Measurements from ENCODE around the gene C2orf74. TPM values are rescaled to one million over a fixed set of nuclear protein-coding genes. Genes with fewer than 3 reads are reported as not detected.

C2orf74 gene
- total RNA-seq, 1 experiment from 2014 or later = 8.0 TPM

DNA sequence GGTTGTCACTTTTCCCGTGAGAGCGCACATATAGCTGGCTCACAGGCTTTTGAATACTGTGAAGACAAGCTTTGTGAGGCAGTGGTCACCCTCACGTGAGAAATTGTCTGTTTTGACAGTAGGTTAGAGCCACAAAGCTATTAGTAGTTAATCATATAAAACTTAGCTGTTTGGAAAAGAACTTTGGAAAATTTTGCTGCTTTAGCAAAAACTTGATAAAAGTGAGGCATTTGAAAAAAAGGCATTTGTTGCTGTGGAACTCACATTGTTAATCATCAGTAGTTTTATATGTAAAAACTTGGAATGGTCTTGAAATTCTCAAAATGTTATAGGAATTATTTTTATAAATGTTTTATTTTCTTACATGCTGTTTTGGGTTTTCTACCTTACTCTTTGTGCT is 22.3 kb downstream of the C2orf74 start:
- Histone ChIP-seq H2AK5ac (ENCODE audit: insufficient read length, low read length) (no peak overlapping the region), H2BK120ac (ENCODE audit: low read depth, low read length, poor library complexity, severe bottlenecking) (no peak overlapping the region), H3K27ac (ENCODE audit: insufficient read length, low read depth, low read length) (no peak overlapping the region), H3K18ac (ENCODE audit: insufficient read length, low read depth, low read length) (no peak overlapping the region), H3K23me2 (ENCODE audit: insufficient read length, low read depth, low read length, poor library complexity, severe bottlenecking) (no peaks in the 10 kb centered on the region), H3K4ac (ENCODE audit: low read depth, low read length) (no peak overlapping the region), H3K79me1 (ENCODE audit: insufficient read depth, low read depth, low read length, poor library complexity, severe bottlenecking) (no peaks in the 10 kb centered on the region), H3K56ac (ENCODE audit: insufficient read length, low read depth, low read length) (no peak overlapping the region), H3K4me1 (ENCODE audit: insufficient read depth, low read length) (peaks cover 8% of the 10 kb centered on the region; the same call in 1 of the 2 replicates), H4K91ac (ENCODE audit: insufficient read length, low read depth, low read length) (no peak overlapping the region), H3K9me3 (ENCODE audit: control insufficient read depth, low read depth, low read length) (no peaks in the 10 kb centered on the region), H2BK15ac (ENCODE audit: low read depth, low read length) (no peak overlapping the region), H3T11ph (ENCODE audit: low read length) (no peak overlapping the region), H4K8ac (replicated peaks; ENCODE audit: insufficient read length, low read depth, low read length) (no peak overlapping the region), H4K20me1 (ENCODE audit: control insufficient read depth, insufficient read depth, insufficient read length) (no peaks in the 10 kb centered on the region), H2BK12ac (ENCODE audit: insufficient read length, low read depth, low read length) (no peak overlapping the region), H3K79me2 (ENCODE audit: insufficient read depth, low read length) (no peaks in the 10 kb centered on the region), H4K5ac (ENCODE audit: insufficient read length, low read depth, low read length) (no peak overlapping the region), H3K27me3 (ENCODE audit: insufficient read depth, low read length) (no peaks in the 10 kb centered on the region), H3K14ac (ENCODE audit: insufficient read depth, low read length) (no peak overlapping the region), H3K9ac (ENCODE audit: extremely low read depth, insufficient read length, low read length) (no peak overlapping the region), H2BK20ac (ENCODE audit: low read depth, low read length, poor library complexity, severe bottlenecking) (no peak overlapping the region), H2BK5ac (ENCODE audit: insufficient read length, low read length) (no peak overlapping the region), H2AFZ (ENCODE audit: low read length) (no peak overlapping the region), H3K4me2 (ENCODE audit: insufficient read depth, insufficient read length, low read length) (no peak overlapping the region), H3K23ac (ENCODE audit: insufficient read length, low read depth, low read length) (no peak overlapping the region)
- Mint-ChIP-seq H3K36me3 (ENCODE audit: insufficient read depth in 1 of 3, low read depth in 3 of 3) (peaks cover 57 to 94% (median 94%) of the 10 kb centered on the region in 3 experiments; a peak in 6 of 7 replicates), H3K9me3 (no peaks in the 10 kb centered on the region), H3K4me1 (peaks cover 27 to 28% of the 10 kb centered on the region in 2 experiments), H3K27ac (no peak overlapping the region; a peak in 1 of 7 replicates), H3K4me3 (no peak overlapping the region), H3K27me3 (ENCODE audit: low read depth) (no peaks in the 10 kb centered on the region)
- WGBS (ENCODE audit: extremely low coverage, insufficient read length, low lambda C conversion rate) = no CpG with 5 or more reads among the region's 3 CpGs
- DNase-seq = no peak
- no peak for TF ChIP-seq CTCF (conservative IDR thresholded peaks at IDR 0.05)

Measured in H9 (cell line).